GM18498 (cell line): ENCODE results near the gene C2orf49.

Experiments
- ATAC-seq: cut with Tn5 transposase; IDR thresholded peaks from one replicate; pipeline ENCODE4 v1.9.1; 2021; ENCODE audit warnings: mild to moderate bottlenecking, moderate library complexity; ENCODE audit not compliant: unreplicated experiment

Gene C2orf49

DNA sequence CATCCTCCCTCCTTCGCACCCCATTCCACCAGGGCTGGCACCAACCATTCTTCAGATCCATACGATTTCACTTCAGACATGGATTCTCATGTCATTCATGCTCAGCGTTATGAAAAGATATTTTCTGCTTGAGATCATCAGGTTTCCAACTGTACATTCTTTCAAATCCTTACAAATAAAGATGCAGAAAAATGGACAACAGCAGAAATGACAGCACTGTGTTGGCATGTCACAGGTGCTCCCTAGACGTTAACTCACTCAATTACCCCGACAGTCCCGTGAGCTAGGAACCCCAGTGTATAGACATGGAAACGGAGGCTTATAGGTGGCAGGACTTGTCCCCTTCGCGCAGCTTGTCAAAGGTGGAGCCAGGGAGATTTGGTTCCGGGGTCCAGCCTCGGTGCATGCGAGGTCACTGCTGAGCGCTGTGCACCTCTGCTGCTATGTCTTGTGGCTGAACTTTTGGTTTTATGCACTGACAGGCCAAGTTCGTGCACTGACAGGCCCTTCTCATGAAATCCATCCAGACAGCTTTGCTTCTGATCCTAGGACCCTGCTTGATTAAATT lies 43.8 kb downstream of the C2orf49 start:
- ATAC-seq = no peak

DNA sequence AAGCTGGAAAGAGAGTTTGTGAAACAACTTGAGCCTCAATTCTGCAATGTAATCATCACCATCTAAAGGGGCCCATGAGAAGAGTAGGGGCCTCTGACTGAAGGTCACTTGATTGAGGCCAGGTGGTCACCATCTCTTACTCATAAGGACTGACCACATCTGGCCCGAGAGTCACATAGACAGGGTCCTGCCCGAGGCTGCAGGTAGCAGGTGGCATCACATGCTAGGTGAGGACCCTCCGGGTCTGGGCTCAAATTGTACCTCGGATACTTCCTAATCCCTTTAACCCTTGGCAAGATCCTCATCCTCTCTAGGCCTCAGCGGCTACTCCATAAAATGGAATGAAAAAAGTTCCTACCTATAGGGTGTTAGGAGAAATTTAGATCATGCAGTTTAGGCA lies 44.8 kb downstream of the C2orf49 start:
- ATAC-seq = no peak

DNA sequence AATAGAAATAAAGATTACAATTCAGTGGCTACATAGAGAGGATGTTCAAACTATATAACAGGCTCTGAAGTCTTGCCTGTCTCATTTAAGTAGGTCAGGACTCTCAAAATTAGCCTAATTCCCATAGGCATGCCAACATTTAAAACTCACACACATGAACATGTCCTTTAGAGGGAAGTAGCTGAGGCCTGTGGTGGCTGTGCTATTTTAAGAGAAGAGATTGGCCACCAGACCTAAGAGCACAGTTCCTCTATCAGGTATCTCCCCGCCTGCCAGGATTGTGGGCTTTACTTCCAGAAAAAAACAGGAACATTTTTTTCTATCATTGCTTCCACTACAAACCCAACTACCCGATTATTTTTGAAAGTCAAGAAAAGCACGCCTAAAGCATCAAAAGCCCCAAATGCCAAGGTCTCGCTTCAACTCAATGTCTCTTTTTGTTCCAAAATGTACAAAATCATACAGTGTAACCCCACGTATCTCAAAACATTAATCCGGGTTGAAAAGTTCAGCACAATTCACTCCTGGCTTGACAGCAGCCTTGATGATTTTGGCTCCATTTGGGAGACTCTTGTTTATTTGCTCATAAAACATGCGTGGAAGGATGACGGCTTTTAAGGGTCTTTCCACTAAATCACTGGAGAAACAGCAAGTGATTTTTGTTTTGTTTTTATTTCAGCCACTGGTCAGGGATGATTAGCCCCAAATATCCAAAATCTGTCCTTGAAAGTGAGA lies 46.3 kb downstream of the C2orf49 start:
- ATAC-seq = no peak

DNA sequence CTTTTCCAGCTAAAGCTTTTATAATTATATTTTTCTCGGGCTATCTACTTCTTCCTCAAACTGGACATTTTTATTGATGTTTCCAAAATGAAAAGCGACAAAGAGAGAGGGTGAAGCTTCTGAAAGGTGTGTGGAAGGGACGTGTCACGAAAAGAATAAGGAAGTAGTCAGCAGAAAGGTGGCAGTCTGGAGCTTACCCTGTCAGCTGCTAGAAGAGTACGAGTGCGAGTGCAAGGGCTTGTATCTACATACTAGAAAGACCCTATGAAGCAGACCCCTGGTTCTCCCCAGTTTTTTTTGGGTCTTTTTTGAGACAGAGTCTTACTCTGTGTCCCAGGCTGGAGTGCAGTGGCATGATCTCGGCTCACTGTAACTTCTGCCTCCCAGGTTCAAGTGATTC lies 46.9 kb downstream of the C2orf49 start:
- ATAC-seq = no peak

DNA sequence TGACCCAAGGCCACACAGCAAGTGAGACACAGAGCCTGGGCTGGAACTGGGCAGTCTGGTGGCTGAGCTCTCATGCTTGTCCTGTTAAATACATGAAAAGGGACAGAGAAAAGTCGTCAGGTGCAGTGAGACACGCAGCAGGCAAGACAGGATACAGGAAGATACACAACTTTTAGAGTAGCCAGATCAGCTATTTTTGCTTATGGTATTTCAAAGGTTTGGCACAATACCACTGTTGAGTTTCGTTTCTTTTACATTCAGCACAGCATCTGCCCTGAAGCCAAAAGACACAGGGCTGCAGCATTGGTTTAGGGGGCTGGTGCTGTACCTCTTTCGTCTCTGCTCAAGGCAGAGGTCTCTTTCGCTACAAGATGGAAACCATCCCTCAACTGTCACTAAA lies 47.5 kb downstream of the C2orf49 start:
- ATAC-seq = no peak

DNA sequence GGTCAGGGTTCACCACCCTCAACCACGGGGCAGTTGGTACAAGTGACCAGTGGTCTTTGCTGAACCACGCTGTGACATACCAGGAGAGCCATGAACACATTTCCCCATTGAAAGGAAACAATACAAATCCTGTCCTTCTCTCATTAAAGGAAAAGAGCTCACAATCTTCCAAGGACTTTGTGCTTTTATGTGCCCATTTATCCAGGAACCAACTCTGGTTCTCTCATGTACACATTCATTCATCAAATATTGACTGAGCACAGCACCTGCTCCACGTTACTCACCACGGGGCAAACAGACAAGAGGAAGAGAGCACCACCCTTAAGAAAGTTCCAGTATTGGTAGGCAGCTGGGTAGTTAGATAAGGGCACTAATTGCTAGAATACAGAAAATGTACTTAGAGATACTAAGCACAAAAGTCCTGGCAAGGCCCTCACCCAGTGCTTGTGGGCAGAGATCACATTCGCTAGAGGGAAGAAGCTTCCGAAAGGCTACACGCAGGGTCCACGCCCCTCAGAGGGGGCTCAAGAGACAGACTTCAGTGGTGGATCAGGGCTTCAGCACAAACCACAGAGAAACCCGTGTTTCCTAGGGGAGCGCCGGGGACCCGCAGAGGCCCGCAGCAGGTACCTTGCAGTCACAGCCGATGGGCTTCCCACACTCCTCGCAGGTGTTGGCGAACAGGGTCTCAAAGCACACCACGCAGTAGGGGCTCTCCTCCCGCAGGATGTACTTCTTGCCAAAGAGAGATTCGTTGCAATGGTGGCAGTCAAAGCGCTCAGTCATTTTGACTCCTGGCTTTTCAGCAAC lies 48.6 kb downstream of the C2orf49 start:
- ATAC-seq = no peak

GRCh38 chr2:105387225-105387624 lies 49.9 kb downstream of the C2orf49 start:
- ATAC-seq = no peak

DNA sequence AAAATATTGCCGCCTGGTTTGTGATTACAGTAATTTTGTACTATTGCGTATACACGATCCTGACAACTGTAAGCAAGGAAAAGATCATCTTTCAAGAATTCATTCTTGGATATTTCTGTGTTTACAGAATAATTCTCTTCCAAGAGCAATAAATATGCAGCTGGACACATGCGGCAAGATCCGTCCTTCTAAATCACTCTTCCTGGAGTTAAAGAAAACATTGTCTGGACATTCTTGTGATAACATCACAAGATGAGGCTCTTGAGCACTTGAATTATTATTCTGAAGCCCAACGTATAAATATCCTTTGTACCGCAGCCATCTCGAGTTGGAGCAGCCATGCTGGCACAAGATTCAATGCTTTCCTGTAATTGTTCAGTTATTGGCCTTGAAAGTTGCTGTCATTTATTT lies 51.6 kb downstream of the C2orf49 start:
- ATAC-seq = no peak

- no peak for ATAC-seq
These were observed 53.1 kb downstream of the C2orf49 start for GRCh38 chr2:105390454-105390853.

GRCh38 chr2:105391058-105391627 lies 53.8 kb downstream of the C2orf49 start:
- no peak for ATAC-seq

DNA sequence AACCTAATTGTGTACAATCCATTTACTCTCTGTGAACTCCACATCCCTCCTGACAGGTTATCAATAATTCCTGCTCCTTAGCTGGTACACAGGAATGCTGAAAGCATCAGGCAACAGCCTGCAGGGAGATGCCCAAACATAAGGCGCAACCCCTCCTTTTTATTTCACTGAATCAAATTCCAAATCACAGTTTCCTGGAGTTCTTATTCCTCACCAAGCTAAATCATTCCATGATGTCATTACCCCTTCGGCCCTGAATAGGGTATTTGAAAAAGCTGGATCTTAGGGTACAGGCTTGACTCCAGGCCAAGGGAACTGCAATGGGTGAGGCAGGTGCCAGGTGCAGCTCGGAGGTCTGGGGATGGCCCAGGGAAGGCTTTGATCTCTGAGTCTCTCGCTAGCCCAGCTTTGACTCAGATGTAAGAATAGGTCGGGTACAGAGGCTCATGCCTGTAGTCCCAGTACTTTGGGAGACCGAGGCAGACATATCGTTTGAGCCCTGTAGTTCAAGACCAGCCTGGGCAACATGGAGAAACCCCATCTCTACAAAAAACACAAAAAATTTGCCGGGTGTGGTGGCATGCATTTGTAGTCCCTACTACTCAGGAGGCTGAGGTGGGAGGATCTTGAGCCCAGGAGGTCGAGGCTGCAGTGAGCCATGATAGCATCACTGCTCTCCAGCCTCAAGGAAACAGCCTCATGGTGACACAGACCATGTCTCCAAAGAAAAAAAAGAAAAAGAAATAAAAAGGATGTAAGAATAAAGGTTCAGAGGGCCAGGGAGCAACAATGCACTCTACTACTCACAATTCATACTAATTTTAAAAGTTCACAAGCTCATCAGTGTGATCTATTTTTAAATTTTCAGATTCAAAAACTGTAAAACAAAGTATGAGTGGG lies 54.7 kb downstream of the C2orf49 start:
- no peak for ATAC-seq

DNA sequence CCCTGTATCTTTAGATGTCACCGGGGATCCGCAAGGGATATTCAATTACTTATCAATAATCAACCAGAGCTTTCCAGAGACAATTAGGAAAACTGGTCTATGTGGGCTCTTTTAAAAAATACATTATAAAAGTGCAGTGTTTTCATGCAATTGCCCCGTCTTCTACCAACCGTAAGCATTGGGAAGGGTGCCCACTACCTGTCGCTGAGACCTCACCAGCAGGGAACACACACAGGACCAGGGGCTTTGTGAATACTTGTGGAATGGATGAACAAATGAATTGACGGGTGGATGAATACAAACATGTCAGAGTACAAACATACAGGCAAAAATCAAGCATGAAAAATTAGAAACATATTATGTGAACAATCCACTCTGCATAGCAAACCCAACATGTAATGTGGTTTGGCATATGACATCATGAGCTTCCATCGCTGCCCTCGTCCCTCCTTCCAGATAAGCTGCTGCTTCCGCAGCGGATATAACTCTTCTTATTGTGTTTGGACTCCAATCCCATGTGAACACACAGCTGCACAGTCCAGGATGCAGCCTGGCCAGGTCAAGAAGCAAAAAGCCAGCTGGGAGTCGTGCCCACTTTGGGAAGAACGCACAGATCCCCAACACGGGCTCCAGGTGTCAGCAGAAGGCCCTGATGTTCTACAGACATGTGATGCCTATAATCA lies 56.2 kb downstream of the C2orf49 start:
- no peak for ATAC-seq

DNA sequence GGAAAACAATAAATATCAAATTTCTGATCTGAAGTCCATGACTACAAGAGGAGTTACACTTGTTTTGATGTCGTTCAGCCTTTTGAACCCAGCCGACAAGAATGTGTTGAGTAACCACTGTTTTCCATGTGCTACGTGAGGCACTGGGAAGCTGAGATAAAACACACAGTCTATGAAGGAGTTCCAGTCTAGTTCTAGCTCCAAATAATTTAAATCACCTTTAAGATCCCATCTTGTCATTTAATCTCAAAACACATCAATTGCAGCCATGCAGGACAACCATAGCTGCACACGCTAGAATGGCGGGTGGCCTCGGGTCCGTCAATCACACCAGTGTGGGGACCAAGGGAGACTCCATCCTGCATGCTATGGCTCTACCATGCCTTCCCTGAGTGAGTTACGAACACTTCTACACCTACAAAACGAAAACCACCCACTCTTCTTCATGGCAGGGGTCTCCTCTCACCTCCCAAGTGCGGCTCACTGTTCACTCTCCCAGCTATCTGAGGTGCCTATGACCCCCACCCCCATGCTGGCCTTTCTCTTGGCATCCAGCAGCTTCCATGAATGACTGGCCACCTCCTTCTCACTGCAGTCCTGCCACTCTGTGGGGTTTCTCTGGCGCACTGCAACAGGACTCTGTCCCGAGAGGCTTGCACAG lies 57.7 kb downstream of the C2orf49 start:
- ATAC-seq = no peak

DNA sequence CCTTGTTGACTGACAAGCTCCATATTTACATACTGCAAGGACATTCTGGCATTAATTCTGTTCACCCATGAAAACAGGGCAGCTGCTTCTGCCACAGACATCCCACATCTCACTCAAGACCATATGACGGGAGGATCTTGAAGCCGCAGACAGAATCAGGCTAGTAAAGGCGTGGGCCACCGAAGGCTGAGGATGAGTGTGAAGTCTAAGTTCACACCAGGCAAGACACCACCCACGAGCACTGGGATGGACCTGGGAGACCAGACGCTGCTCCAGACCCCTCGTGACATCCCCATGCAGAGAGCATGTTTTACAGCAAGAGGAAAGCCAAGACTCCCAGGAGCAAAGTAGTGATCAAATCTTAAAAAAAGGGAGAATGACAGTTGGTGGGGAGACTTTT lies 58.4 kb downstream of the C2orf49 start:
- no peak for ATAC-seq

GRCh38 chr2:105396254-105397024 lies 59.1 kb downstream of the C2orf49 start:
- ATAC-seq = no peak

DNA sequence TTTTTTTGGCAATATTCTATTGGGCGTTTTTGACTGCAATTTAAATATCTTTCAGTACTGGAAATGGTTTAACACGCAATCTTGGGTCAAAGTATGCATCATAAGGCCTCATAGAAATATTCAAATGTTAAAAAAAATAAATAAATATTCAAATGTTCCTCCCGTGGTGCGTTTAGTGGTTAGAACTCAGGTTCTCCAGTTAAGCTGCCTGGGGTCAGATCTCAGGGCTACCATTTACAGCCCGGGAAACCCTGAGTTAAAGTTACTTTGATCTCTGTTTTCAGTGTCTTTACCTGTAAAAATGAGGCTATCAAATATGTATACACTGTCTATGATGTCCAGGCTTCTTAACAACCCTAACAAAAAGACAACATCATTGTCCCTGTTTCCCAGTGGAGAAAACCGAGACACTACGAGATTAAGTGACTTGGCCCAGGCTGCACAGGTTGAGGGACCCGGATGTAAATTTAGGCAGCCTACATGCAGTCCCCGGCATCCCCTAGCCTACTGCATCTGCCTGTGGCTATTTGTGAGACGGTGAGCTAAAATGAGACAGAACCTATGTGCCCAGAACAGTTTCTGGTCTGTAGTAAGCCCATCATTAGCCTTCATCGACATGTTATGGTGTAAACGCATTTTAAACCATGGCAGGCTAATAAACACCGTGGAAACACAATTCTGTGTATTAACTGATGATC lies 59.8 kb downstream of the C2orf49 start:
- ATAC-seq = no peak

DNA sequence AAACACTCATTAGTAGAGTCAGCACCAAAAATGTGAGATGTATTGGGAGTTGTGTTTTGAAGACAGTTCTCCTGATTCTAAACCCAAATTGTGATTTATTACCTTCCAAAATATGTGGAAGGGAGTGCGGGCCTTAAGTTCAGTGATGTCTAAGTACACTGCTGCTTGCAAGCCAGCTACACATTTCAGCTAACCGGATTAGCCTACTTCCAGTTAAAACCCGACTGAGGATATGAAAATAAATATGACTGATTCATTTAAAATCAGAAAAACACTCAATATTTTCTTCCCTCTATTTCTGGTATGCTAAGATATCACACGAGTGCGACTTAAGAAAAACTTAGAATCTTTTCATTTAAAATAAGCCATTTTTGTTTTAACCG lies 60.6 kb downstream of the C2orf49 start:
- no peak for ATAC-seq
